ENCODE data around the gene BSND. TPM values are rescaled to one million over a fixed set of nuclear protein-coding genes. Genes with fewer than 3 reads are reported as not detected.

The BSND gene
- polyA plus RNA-seq, 1 donor from 2014 or later: not detected

DNA sequence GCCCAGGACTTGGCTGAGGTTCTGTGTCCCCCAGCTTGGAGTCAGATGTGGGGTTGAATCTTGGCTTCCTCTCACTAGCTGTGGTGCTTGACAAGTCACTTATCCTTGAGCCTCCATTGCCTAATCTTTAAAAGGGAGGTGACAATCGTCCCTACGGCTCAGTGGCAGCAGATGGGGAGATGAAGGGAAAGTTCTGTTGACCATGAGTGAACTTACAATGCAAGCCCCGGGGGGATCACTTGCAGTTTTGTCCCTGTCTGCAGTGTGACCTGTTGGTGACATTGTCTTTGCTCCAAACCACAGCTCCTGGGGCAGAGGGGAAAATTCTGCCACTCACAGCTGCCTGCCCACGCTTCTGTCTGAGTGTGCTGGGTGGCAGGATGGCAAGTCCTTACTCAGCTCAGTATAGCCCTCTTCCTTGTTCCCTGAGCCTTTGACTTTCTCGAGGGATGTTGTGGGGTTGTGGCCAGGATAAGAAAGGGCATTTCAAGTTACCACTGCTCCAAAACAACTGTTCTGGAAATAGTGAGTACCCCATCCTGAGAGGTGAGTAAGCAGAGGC is 42.3 kb downstream of the BSND start:
- H2AFZ ChIP-seq (ENCODE audit: low read depth, low read length): no peak overlapping the region
- peaks cover 49% of the 10 kb centered on the region for H3K27me3 ChIP-seq (ENCODE audit: insufficient read depth, low read depth, low read length)
- no peaks in the 10 kb centered on the region for H3K9me2 ChIP-seq (ENCODE audit: insufficient read depth, low read length)
- no peak overlapping the region for H3K9ac ChIP-seq (ENCODE audit: low read length)
- H3K27ac ChIP-seq (ENCODE audit: low read length): no peak overlapping the region
- H3K9me3 ChIP-seq (ENCODE audit: low read length): no peaks in the 10 kb centered on the region
- H4K20me1 ChIP-seq (ENCODE audit: insufficient read depth): no peaks in the 10 kb centered on the region
- no peak overlapping the region for H3K4me2 ChIP-seq (ENCODE audit: low read length)
- H3K79me2 ChIP-seq (replicated peaks; ENCODE audit: insufficient read depth, low read length): no peaks in the 10 kb centered on the region
- no peak for TF ChIP-seq EP300 (conservative IDR thresholded peaks at IDR 0.05; ENCODE audit: poor library complexity, severe bottlenecking)
- no peak for TF ChIP-seq SMC3 (conservative IDR thresholded peaks at IDR 0.05; ENCODE audit: poor library complexity)
- no peak for TF ChIP-seq EZH2 (IDR thresholded peaks at IDR 0.05; ENCODE audit: borderline replicate concordance, insufficient read depth, low read length, poor library complexity, severe bottlenecking)
- no peak for TF ChIP-seq MXI1 (conservative IDR thresholded peaks at IDR 0.05; ENCODE audit: poor library complexity, severe bottlenecking)
- no peak for TF ChIP-seq TAF1 (IDR thresholded peaks at IDR 0.05; ENCODE audit: low read depth)
- no peak for TF ChIP-seq POLR2AphosphoS5 (IDR thresholded peaks at IDR 0.05)
- TF ChIP-seq RAD21 (conservative IDR thresholded peaks at IDR 0.05): no peak
- TF ChIP-seq, protein P1, sequence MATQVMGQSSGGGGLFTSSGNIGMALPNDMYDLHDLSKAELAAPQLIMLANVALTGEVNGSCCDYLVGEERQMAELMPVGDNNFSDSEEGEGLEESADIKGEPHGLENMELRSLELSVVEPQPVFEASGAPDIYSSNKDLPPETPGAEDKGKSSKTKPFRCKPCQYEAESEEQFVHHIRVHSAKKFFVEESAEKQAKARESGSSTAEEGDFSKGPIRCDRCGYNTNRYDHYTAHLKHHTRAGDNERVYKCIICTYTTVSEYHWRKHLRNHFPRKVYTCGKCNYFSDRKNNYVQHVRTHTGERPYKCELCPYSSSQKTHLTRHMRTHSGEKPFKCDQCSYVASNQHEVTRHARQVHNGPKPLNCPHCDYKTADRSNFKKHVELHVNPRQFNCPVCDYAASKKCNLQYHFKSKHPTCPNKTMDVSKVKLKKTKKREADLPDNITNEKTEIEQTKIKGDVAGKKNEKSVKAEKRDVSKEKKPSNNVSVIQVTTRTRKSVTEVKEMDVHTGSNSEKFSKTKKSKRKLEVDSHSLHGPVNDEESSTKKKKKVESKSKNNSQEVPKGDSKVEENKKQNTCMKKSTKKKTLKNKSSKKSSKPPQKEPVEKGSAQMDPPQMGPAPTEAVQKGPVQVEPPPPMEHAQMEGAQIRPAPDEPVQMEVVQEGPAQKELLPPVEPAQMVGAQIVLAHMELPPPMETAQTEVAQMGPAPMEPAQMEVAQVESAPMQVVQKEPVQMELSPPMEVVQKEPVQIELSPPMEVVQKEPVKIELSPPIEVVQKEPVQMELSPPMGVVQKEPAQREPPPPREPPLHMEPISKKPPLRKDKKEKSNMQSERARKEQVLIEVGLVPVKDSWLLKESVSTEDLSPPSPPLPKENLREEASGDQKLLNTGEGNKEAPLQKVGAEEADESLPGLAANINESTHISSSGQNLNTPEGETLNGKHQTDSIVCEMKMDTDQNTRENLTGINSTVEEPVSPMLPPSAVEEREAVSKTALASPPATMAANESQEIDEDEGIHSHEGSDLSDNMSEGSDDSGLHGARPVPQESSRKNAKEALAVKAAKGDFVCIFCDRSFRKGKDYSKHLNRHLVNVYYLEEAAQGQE (IDR thresholded peaks at IDR 0.05; ENCODE audit: borderline replicate concordance): no peak
- TF ChIP-seq, protein P2, sequence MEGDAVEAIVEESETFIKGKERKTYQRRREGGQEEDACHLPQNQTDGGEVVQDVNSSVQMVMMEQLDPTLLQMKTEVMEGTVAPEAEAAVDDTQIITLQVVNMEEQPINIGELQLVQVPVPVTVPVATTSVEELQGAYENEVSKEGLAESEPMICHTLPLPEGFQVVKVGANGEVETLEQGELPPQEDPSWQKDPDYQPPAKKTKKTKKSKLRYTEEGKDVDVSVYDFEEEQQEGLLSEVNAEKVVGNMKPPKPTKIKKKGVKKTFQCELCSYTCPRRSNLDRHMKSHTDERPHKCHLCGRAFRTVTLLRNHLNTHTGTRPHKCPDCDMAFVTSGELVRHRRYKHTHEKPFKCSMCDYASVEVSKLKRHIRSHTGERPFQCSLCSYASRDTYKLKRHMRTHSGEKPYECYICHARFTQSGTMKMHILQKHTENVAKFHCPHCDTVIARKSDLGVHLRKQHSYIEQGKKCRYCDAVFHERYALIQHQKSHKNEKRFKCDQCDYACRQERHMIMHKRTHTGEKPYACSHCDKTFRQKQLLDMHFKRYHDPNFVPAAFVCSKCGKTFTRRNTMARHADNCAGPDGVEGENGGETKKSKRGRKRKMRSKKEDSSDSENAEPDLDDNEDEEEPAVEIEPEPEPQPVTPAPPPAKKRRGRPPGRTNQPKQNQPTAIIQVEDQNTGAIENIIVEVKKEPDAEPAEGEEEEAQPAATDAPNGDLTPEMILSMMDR (IDR thresholded peaks at IDR 0.05; ENCODE audit: poor library complexity, severe bottlenecking): no peak
- no peaks in the 10 kb centered on the region for H3K36me3 ChIP-seq (ENCODE audit: insufficient read depth, low read length)
- no peak overlapping the region for H3K4me3 ChIP-seq (ENCODE audit: low read length)
- no peaks in the 10 kb centered on the region for H3F3A ChIP-seq (ENCODE audit: insufficient read depth, low read length, poor library complexity, severe bottlenecking)

DNA sequence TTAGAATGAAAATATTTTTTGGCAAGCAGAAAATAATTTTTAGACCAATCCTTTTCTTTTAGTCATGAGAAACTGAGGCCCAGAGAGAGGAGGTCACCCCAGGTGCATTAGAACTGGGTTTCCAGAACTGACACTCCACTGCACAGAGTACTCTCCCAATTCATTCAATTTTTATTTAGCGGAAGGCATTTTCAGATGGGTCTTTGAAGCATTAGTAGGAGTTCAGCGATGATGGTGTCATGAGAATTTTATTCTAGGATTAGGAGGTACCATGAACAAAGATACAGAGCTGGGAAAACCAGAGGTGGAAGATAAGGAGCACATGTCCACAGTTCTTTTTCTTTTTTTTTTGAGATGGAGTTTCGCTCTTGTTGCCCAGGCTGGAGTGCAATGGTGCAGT is 42.9 kb downstream of the BSND start:
- Histone ChIP-seq H3K4me3 (ENCODE audit: low read length) (no peak overlapping the region), H2AFZ (ENCODE audit: low read depth, low read length) (no peak overlapping the region), H3F3A (ENCODE audit: insufficient read depth, low read length, poor library complexity, severe bottlenecking) (no peaks in the 10 kb centered on the region), H3K79me2 (replicated peaks; ENCODE audit: insufficient read depth, low read length) (no peaks in the 10 kb centered on the region), H3K4me2 (ENCODE audit: low read length) (no peak overlapping the region), H4K20me1 (ENCODE audit: insufficient read depth) (no peaks in the 10 kb centered on the region), H3K9me2 (ENCODE audit: insufficient read depth, low read length) (no peaks in the 10 kb centered on the region), H3K9ac (ENCODE audit: low read length) (no peak overlapping the region), H3K27ac (ENCODE audit: low read length) (no peak overlapping the region), H3K27me3 (ENCODE audit: insufficient read depth, low read depth, low read length) (peaks cover 49% of the 10 kb centered on the region), H3K9me3 (ENCODE audit: low read length) (no peaks in the 10 kb centered on the region), H3K36me3 (ENCODE audit: insufficient read depth, low read length) (no peaks in the 10 kb centered on the region)
- TF ChIP-seq EZH2 (IDR thresholded peaks at IDR 0.05; ENCODE audit: borderline replicate concordance, insufficient read depth, low read length, poor library complexity, severe bottlenecking): no peak
- TF ChIP-seq, protein P2 (IDR thresholded peaks at IDR 0.05; ENCODE audit: poor library complexity, severe bottlenecking): no peak
- no peak for TF ChIP-seq MXI1 (conservative IDR thresholded peaks at IDR 0.05; ENCODE audit: poor library complexity, severe bottlenecking)
- TF ChIP-seq TAF1 (IDR thresholded peaks at IDR 0.05; ENCODE audit: low read depth): no peak
- TF ChIP-seq, protein P1 (IDR thresholded peaks at IDR 0.05; ENCODE audit: borderline replicate concordance): no peak
- no peak for TF ChIP-seq EP300 (conservative IDR thresholded peaks at IDR 0.05; ENCODE audit: poor library complexity, severe bottlenecking)

All from neural cell (in vitro differentiated cells).